H9 (cell line): ENCODE results near the gene SATB2. TPM values are rescaled to one million over a fixed set of nuclear protein-coding genes. Genes with fewer than 3 reads are reported as not detected.

Experiments
- DNase-seq: peaks from one replicate; pipeline ENCODE4 v3.0.0-alpha.2; 2017
- H2AFZ ChIP-seq: one replicate; pipeline ENCODE4 v1.6.1; 2013; ENCODE audit warnings: mild to moderate bottlenecking, low read length, control low read depth, moderate library complexity
- H2AK5ac ChIP-seq: 2 replicates; pipeline ENCODE4 v1.6.1; 2013; ENCODE audit warnings: low read length, control low read depth, mixed read lengths; ENCODE audit not compliant: insufficient read length
- H2BK120ac ChIP-seq: one replicate; pipeline ENCODE4 v1.6.1; 2013; ENCODE audit warnings: low read depth, mild to moderate bottlenecking, low read length, control low read depth, inconsistent platforms; ENCODE audit not compliant: poor library complexity, severe bottlenecking
- H2BK12ac ChIP-seq: 2 replicates; pipeline ENCODE4 v1.6.1; 2013; ENCODE audit warnings: low read length, control low read depth, mixed read lengths, low read depth; ENCODE audit not compliant: insufficient read length
- H2BK15ac ChIP-seq: 2 replicates; pipeline ENCODE4 v1.6.1; 2013; ENCODE audit warnings: low read depth, low read length, control low read depth
- H2BK20ac ChIP-seq: one replicate; pipeline ENCODE4 v1.6.1; 2013; ENCODE audit warnings: low read depth, mild to moderate bottlenecking, low read length, control low read depth, inconsistent platforms; ENCODE audit not compliant: poor library complexity, severe bottlenecking
- H2BK5ac ChIP-seq: 2 replicates; pipeline ENCODE4 v1.6.1; 2013; ENCODE audit warnings: low read length, control low read depth, mixed read lengths; ENCODE audit not compliant: insufficient read length
- H3K14ac ChIP-seq: 2 replicates; pipeline ENCODE4 v1.6.1; 2013; ENCODE audit warnings: low read length, control low read depth; ENCODE audit not compliant: insufficient read depth
- H3K18ac ChIP-seq: 2 replicates; pipeline ENCODE4 v1.6.1; 2013; ENCODE audit warnings: low read depth, mild to moderate bottlenecking, mixed read lengths, low read length, control low read depth; ENCODE audit not compliant: insufficient read length
- H3K23ac ChIP-seq: 2 replicates; pipeline ENCODE4 v1.6.1; 2013; ENCODE audit warnings: low read length, control low read depth, mixed read lengths, low read depth; ENCODE audit not compliant: insufficient read length
- H3K23me2 ChIP-seq: 2 replicates; pipeline ENCODE4 v1.6.1; 2013; ENCODE audit warnings: low read depth, mild to moderate bottlenecking, mixed read lengths, low read length, control low read depth; ENCODE audit not compliant: insufficient read length, poor library complexity, severe bottlenecking
- H3K27ac ChIP-seq: 2 replicates; pipeline ENCODE4 v1.5.1; 2013; ENCODE audit warnings: low read length, control low read depth, mixed read lengths, low read depth; ENCODE audit not compliant: insufficient read length
- H3K27me3 ChIP-seq: 2 replicates; pipeline ENCODE4 v1.6.1; 2013; ENCODE audit warnings: low read length, control low read depth, inconsistent platforms; ENCODE audit not compliant: insufficient read depth
- H3K4ac ChIP-seq: 2 replicates; pipeline ENCODE4 v1.6.1; 2013; ENCODE audit warnings: low read depth, mild to moderate bottlenecking, control low read depth, inconsistent platforms, low read length, moderate library complexity
- H3K4me1 ChIP-seq: 2 replicates; pipeline ENCODE4 v1.6.1; 2013; ENCODE audit warnings: low read length, control low read depth, inconsistent platforms; ENCODE audit not compliant: insufficient read depth
- H3K4me2 ChIP-seq: 2 replicates; pipeline ENCODE4 v1.6.1; 2013; ENCODE audit warnings: low read length, control low read depth, mixed read lengths; ENCODE audit not compliant: insufficient read length, insufficient read depth
- H3K56ac ChIP-seq: 2 replicates; pipeline ENCODE4 v1.6.1; 2013; ENCODE audit warnings: low read depth, mild to moderate bottlenecking, mixed read lengths, low read length, control low read depth; ENCODE audit not compliant: insufficient read length
- H3K79me1 ChIP-seq: 2 replicates; pipeline ENCODE4 v1.6.1; 2013; ENCODE audit warnings: low read depth, mild to moderate bottlenecking, moderate library complexity, low read length, control low read depth, inconsistent platforms; ENCODE audit not compliant: insufficient read depth, poor library complexity, severe bottlenecking
- H3K79me2 ChIP-seq: 2 replicates; pipeline ENCODE4 v1.6.1; 2013; ENCODE audit warnings: low read length, control low read depth, inconsistent platforms; ENCODE audit not compliant: insufficient read depth
- H3K9ac ChIP-seq: 2 replicates; pipeline ENCODE4 v1.6.1; 2013; ENCODE audit warnings: low read length, control low read depth, mixed read lengths; ENCODE audit not compliant: insufficient read length; ENCODE audit errors: extremely low read depth
- H3K9me3 ChIP-seq: one replicate; pipeline ENCODE4 v1.6.1; 2013; ENCODE audit warnings: low read depth, low read length, inconsistent platforms; ENCODE audit not compliant: control insufficient read depth
- H3T11ph ChIP-seq: one replicate; pipeline ENCODE4 v1.6.1; 2013; ENCODE audit warnings: mild to moderate bottlenecking, low read length, control low read depth, inconsistent platforms
- H4K20me1 ChIP-seq: one replicate; pipeline ENCODE4 v1.6.1; 2013; ENCODE audit not compliant: control insufficient read depth, insufficient read length, insufficient read depth
- H4K5ac ChIP-seq: 2 replicates; pipeline ENCODE4 v1.6.1; 2013; ENCODE audit warnings: low read depth, mild to moderate bottlenecking, mixed read lengths, low read length, control low read depth; ENCODE audit not compliant: insufficient read length
- H4K8ac ChIP-seq: replicated peaks from 2 replicates; pipeline ENCODE4 v1.6.1; 2013; ENCODE audit warnings: low read length, control low read depth, mixed read lengths, low read depth; ENCODE audit not compliant: insufficient read length
- H4K91ac ChIP-seq: 2 replicates; pipeline ENCODE4 v1.6.1; 2013; ENCODE audit warnings: low read depth, mild to moderate bottlenecking, moderate library complexity, mixed read lengths, low read length, control low read depth; ENCODE audit not compliant: insufficient read length
- H3K27ac Mint-ChIP-seq, 3 experiments: 2 replicates in 2 of 3; 3 replicates in 1 of 3; pipeline ENCODE4 v1.8.0; 2020 to 2021; ENCODE audit warnings: mixed read lengths in 3 of 3, mild to moderate bottlenecking in 1 of 3, moderate library complexity in 1 of 3
- H3K27me3 Mint-ChIP-seq: 2 replicates; pipeline ENCODE4 v1.8.0; 2021; ENCODE audit warnings: low read depth, mild to moderate bottlenecking, moderate library complexity, mixed read lengths
- H3K36me3 Mint-ChIP-seq, 3 experiments: 2 replicates in 2 of 3; 3 replicates in 1 of 3; pipeline ENCODE4 v1.8.0; 2020 to 2021; ENCODE audit warnings: low read depth in 3 of 3, mixed read lengths in 3 of 3; ENCODE audit not compliant: insufficient read depth in 1 of 3
- H3K4me1 Mint-ChIP-seq, 2 experiments: 2 replicates each; pipeline ENCODE4 v1.8.0; 2020; ENCODE audit warnings: mixed read lengths in 2 of 2
- H3K4me3 Mint-ChIP-seq, 2 experiments: 2 replicates in 1 of 2; 3 replicates in 1 of 2; pipeline ENCODE4 v1.8.0; 2020 to 2021; ENCODE audit warnings: mild to moderate bottlenecking in 2 of 2, mixed read lengths in 2 of 2, moderate library complexity in 1 of 2
- H3K9me3 Mint-ChIP-seq, 2 experiments: 2 replicates in 1 of 2; 3 replicates in 1 of 2; pipeline ENCODE4 v1.8.0; 2020; ENCODE audit warnings: mild to moderate bottlenecking in 2 of 2, mixed read lengths in 2 of 2, moderate library complexity in 1 of 2
- WGBS: extraction: QIAGEN DNeasy Blood & Tissue Kit; methylation state at CpG from one replicate; pipeline ENCODE4 v1.1.7; 2013; ENCODE audit warnings: missing lambda C conversion rate, low lambda C conversion rate, mixed read lengths; ENCODE audit not compliant: insufficient read length; ENCODE audit errors: extremely low coverage; 5-methylcytosine and 5-hydroxymethylcytosine counted together
- total RNA-seq: library from RNA; stranded (reverse); gene quantifications from 2 replicates; pipeline ENCODE4 v1.2.1, GENCODE V29; 2021
- TF ChIP-seq, protein P1 (sequence below): fragments of 200-600 bp; sonication (generic); conservative IDR thresholded peaks from 3 replicates; pipeline ENCODE4 v1.8.0; 2021; ENCODE audit warnings: antibody characterized with exemption, mild to moderate bottlenecking

Gene SATB2
- total RNA-seq, 1 experiment from 2014 or later, result 23.8 TPM

DNA sequence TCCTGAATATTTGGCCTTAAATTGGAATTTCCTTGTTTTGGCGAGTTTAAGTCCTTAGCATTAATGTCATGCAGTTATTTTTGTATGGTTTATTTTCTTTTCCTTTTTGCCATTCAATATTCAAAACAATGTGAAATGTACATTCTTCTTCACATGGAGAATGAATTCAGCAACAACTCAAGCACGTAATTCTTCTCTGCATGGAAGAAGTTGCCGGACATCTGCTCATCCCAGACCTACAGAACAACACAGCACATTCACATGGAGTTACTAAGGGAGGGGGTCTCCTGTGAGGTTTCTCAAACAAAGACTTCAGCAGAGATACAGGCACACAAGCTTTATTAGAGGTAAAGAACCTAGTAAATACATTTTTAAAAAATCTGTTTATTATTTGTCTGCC lies 236.8 kb downstream of the SATB2 start:
- no peak overlapping the region for H3K4ac ChIP-seq
- no peak overlapping the region for H3K14ac ChIP-seq
- no peak overlapping the region for H3K4me2 ChIP-seq
- TF ChIP-seq, protein P1, sequence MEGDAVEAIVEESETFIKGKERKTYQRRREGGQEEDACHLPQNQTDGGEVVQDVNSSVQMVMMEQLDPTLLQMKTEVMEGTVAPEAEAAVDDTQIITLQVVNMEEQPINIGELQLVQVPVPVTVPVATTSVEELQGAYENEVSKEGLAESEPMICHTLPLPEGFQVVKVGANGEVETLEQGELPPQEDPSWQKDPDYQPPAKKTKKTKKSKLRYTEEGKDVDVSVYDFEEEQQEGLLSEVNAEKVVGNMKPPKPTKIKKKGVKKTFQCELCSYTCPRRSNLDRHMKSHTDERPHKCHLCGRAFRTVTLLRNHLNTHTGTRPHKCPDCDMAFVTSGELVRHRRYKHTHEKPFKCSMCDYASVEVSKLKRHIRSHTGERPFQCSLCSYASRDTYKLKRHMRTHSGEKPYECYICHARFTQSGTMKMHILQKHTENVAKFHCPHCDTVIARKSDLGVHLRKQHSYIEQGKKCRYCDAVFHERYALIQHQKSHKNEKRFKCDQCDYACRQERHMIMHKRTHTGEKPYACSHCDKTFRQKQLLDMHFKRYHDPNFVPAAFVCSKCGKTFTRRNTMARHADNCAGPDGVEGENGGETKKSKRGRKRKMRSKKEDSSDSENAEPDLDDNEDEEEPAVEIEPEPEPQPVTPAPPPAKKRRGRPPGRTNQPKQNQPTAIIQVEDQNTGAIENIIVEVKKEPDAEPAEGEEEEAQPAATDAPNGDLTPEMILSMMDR, result no peak
- no peaks in the 10 kb centered on the region for H3K27me3 ChIP-seq
- H3K4me1 Mint-ChIP-seq, result peaks cover 0 to 2% of the 10 kb centered on the region in 2 experiments; a peak in 1 of 4 replicates
- no peak overlapping the region for H2BK12ac ChIP-seq
- no peaks in the 10 kb centered on the region for H3K79me2 ChIP-seq
- H2BK5ac ChIP-seq, result no peak overlapping the region
- no peaks in the 10 kb centered on the region for H3K23me2 ChIP-seq
- H3K9ac ChIP-seq, result no peak overlapping the region
- no peak overlapping the region for H4K8ac ChIP-seq
- DNase-seq, result no peak
- H3K9me3 ChIP-seq, result no peaks in the 10 kb centered on the region
- no peak overlapping the region for H2BK15ac ChIP-seq
- no peak overlapping the region for H2AFZ ChIP-seq
- WGBS, result no CpG with 5 or more reads among the region's 3 CpGs
- H3K27ac ChIP-seq, result no peak overlapping the region
- H2BK120ac ChIP-seq, result no peak overlapping the region
- no peak overlapping the region for H4K91ac ChIP-seq
- peaks cover 0 to 6% (median 0%) of the 10 kb centered on the region in 3 experiments; a peak in 3 of 7 replicates for H3K36me3 Mint-ChIP-seq
- no peak overlapping the region for H3K56ac ChIP-seq
- H3K18ac ChIP-seq, result no peak overlapping the region
- no peak overlapping the region for H2AK5ac ChIP-seq
- H4K5ac ChIP-seq, result no peak overlapping the region
- no peaks in the 10 kb centered on the region for H3K79me1 ChIP-seq
- H3K27ac Mint-ChIP-seq, result peak overlapping the region in 1 of 3 experiments; percentile 54; a peak in 1 of 7 replicates
- no peak overlapping the region for H3T11ph ChIP-seq
- no peak overlapping the region for H2BK20ac ChIP-seq
- H4K20me1 ChIP-seq, result no peaks in the 10 kb centered on the region
- H3K4me1 ChIP-seq, result no peaks in the 10 kb centered on the region
- peaks cover 4 to 7% of the 10 kb centered on the region in 2 experiments; a peak in 4 of 5 replicates for H3K9me3 Mint-ChIP-seq
- no peak overlapping the region for H3K4me3 Mint-ChIP-seq
- no peak overlapping the region for H3K23ac ChIP-seq
- H3K27me3 Mint-ChIP-seq, result no peaks in the 10 kb centered on the region
